HEK293 (cell line): ENCODE measurements around the gene ZBTB48.

ENCODE experiments used
- CTCF ChIA-PET: fragments of 350-600 bp; formaldehyde crosslinking; extraction: SDS; loops from one replicate; lab custom pipeline; 2021; ENCODE audit warnings: antibody characterized with exemption; lab: Yijun Ruan, JAX
- POLR2A ChIA-PET: fragments of 300-600 bp; formaldehyde crosslinking; extraction: SDS; loops from one replicate; lab custom pipeline; 2020; ENCODE audit warnings: antibody characterized with exemption, inconsistent platforms; lab: Yijun Ruan, JAX
- H3K27ac ChIP-seq: fragments of 200-500 bp; sonication (Bioruptor generic); 2 replicates; pipeline ENCODE4 v1.5.1; 2014; ENCODE audit warnings: low read depth, low read length, control low read depth, inconsistent platforms; ENCODE audit errors: extremely low read depth
- H3K36me3 ChIP-seq, 2 experiments: fragments of 200-500 bp in 1 of 2; sonication (Bioruptor generic) in 1 of 2; 1 replicate in 1 of 2; 2 replicates in 1 of 2; pipeline ENCODE4 v1.5.1; 2014 to 2017; ENCODE audit warnings: inconsistent platforms in 2 of 2, low read length in 2 of 2; ENCODE audit not compliant: control insufficient read depth in 2 of 2, insufficient read depth in 1 of 2
- H3K4me1 ChIP-seq: fragments of 200-500 bp; sonication (Bioruptor generic); 2 replicates; pipeline ENCODE4 v1.5.1; 2014; ENCODE audit warnings: mild to moderate bottlenecking, low read length, inconsistent platforms; ENCODE audit not compliant: control insufficient read depth, insufficient read depth
- H3K4me3 ChIP-seq: 2 replicates; pipeline ENCODE4 v1.5.1; 2011; ENCODE audit warnings: low read depth, mild to moderate bottlenecking, control low read depth, low read length, moderate library complexity
- H3K9me3 ChIP-seq: fragments of 200-500 bp; sonication (Bioruptor generic); 2 replicates; pipeline ENCODE4 v1.5.1; 2014; ENCODE audit warnings: low read depth, low read length, inconsistent platforms; ENCODE audit not compliant: control insufficient read depth, insufficient read depth
- KLF1 ChIP-seq: fragments of 450-650 bp; formaldehyde crosslinking; IDR thresholded peaks from 2 replicates; pipeline ENCODE4 v1.5.1; 2016; ENCODE audit warnings: missing biosample characterization, missing genetic modification characterization
- KLF10 ChIP-seq: fragments of 450-650 bp; IDR thresholded peaks from 2 replicates; pipeline ENCODE4 v1.5.1; 2018; ENCODE audit warnings: missing biosample characterization, mild to moderate bottlenecking, missing genetic modification characterization
- OVOL3 ChIP-seq: fragments of 450-650 bp; formaldehyde crosslinking; IDR thresholded peaks from 2 replicates; pipeline ENCODE4 v1.5.1; 2016; ENCODE audit warnings: missing biosample characterization, missing genetic modification characterization
- REST ChIP-seq: fragments of 450-650 bp; formaldehyde crosslinking; IDR thresholded peaks from 2 replicates; pipeline ENCODE4 v1.5.1; 2016; ENCODE audit warnings: missing biosample characterization, missing genetic modification characterization
- SP7 ChIP-seq: fragments of 450-650 bp; formaldehyde crosslinking; IDR thresholded peaks from 2 replicates; pipeline ENCODE4 v1.5.1; 2016; ENCODE audit warnings: missing biosample characterization, missing genetic modification characterization
- ZFHX2 ChIP-seq: fragments of 450-650 bp; formaldehyde crosslinking; conservative IDR thresholded peaks from 2 replicates; pipeline ENCODE4 v1.5.1; 2016; ENCODE audit warnings: missing biosample characterization, missing genetic modification characterization
- ZNF362 ChIP-seq: fragments of 450-650 bp; formaldehyde crosslinking; IDR thresholded peaks from 2 replicates; pipeline ENCODE4 v1.5.1; 2016; ENCODE audit warnings: missing biosample characterization, missing genetic modification characterization
- ZNF513 ChIP-seq: fragments of 450-650 bp; IDR thresholded peaks from 2 replicates; pipeline ENCODE4 v1.5.1; 2018; ENCODE audit warnings: missing biosample characterization, missing genetic modification characterization
- ZNF623 ChIP-seq: fragments of 450-650 bp; formaldehyde crosslinking; IDR thresholded peaks from 2 replicates; pipeline ENCODE4 v1.5.1; 2016; ENCODE audit warnings: missing biosample characterization, missing genetic modification characterization
- ZNF837 ChIP-seq: fragments of 450-650 bp; formaldehyde crosslinking; IDR thresholded peaks from 2 replicates; pipeline ENCODE4 v1.5.1; 2016; ENCODE audit warnings: missing biosample characterization, missing genetic modification characterization

ZBTB48 gene

GRCh38 chr1:6594977-6595740 lies 15.4 kb downstream of the ZBTB48 start:
- peaks cover 3 to 95% of the 10 kb centered on the region in 2 experiments; a peak in 2 of 3 replicates for H3K36me3 ChIP-seq
- H3K4me3 ChIP-seq = no peak overlapping the region
- no peaks in the 10 kb centered on the region for H3K4me1 ChIP-seq
- no peaks in the 10 kb centered on the region for H3K9me3 ChIP-seq
- ChIA-PET CTCF (interaction anchor here (1.1 kb wide), 1 partner anchor 14 kb away, joined by 3 read pairs; no protein-coding TSS in a partner anchor), POLR2A (interaction anchor here (0.9 to 1.3 kb wide), 1 partner anchor 15 kb away, joined by 3 to 4 read pairs; the partner anchor contains the start of gene ZBTB48)
- no peak overlapping the region for H3K27ac ChIP-seq
- TF ChIP-seq SP7 (tag by site-specific recombination) (peak; percentile 53; the same call in 1 of the 2 replicates), REST (tag by site-specific recombination) (no peak)

GRCh38 chr1:6596351-6596750 lies 16.6 kb downstream of the ZBTB48 start:
- CTCF ChIA-PET = no interaction called here

GRCh38 chr1:6596886-6597776 lies 17.3 kb downstream of the ZBTB48 start:
- POLR2A ChIA-PET = interaction anchor here (0.7 to 1.5 kb wide), 3 partner anchors 8 to 18 kb away, joined by 3 to 5 read pairs (median 3); partner anchors contain the start of gene ZBTB48
- H3K9me3 ChIP-seq = no peaks in the 10 kb centered on the region
- no peak for TF ChIP-seq ZNF623 (tag by site-specific recombination)
- no peak for TF ChIP-seq ZNF362 (tag by site-specific recombination)
- no peak for TF ChIP-seq OVOL3 (tag by site-specific recombination)
- peak; percentile 39; the same call in 1 of the 2 replicates for TF ChIP-seq ZFHX2 (tag by site-specific recombination)
- TF ChIP-seq ZNF837 (tag by site-specific recombination) = no peak
- no peak overlapping the region for H3K4me3 ChIP-seq
- peaks cover 3 to 81% of the 10 kb centered on the region in 2 experiments; a peak in 2 of 3 replicates for H3K36me3 ChIP-seq
- H3K27ac ChIP-seq = no peak overlapping the region
- CTCF ChIA-PET = interaction anchor here (0.7 to 0.8 kb wide), 2 partner anchors 17 to 116 kb away, joined by 3 read pairs; no protein-coding TSS in a partner anchor
- no peaks in the 10 kb centered on the region for H3K4me1 ChIP-seq

More at GRCh38 chr1:6596351-6596750, 16.6 kb downstream of the ZBTB48 start:
- H3K4me3 ChIP-seq = no peak overlapping the region
- no peaks in the 10 kb centered on the region for H3K9me3 ChIP-seq
- H3K4me1 ChIP-seq = no peaks in the 10 kb centered on the region
- peaks cover 3 to 89% of the 10 kb centered on the region in 2 experiments; a peak in 2 of 3 replicates for H3K36me3 ChIP-seq
- H3K27ac ChIP-seq = no peak overlapping the region
- 0 out of 2 replicates have a peak, but pooled peaks have one; percentile 27 for TF ChIP-seq KLF10
- no peak for TF ChIP-seq KLF1 (tag by site-specific recombination)
- TF ChIP-seq ZNF513 (tag by site-specific recombination) = peak; percentile 58
- POLR2A ChIA-PET = interaction anchor here (1.3 kb wide), 1 partner anchor 17 kb away, joined by 3 read pairs; the partner anchor contains the start of gene ZBTB48
